ENCODE results near the gene AIFM2. TPM values are rescaled to one million over a fixed set of nuclear protein-coding genes. Genes with fewer than 3 reads are reported as not detected.
"Not testable (repeated sequence)": the region's sequence is repeated elsewhere in the genome, so short reads cannot be mapped to it uniquely, and the experiment has no call there.

Gene AIFM2
- total RNA-seq (2014; rRNA removed; shearing (Covaris generic)): 11.7 and 12.3 TPM in 2 replicates

DNA sequence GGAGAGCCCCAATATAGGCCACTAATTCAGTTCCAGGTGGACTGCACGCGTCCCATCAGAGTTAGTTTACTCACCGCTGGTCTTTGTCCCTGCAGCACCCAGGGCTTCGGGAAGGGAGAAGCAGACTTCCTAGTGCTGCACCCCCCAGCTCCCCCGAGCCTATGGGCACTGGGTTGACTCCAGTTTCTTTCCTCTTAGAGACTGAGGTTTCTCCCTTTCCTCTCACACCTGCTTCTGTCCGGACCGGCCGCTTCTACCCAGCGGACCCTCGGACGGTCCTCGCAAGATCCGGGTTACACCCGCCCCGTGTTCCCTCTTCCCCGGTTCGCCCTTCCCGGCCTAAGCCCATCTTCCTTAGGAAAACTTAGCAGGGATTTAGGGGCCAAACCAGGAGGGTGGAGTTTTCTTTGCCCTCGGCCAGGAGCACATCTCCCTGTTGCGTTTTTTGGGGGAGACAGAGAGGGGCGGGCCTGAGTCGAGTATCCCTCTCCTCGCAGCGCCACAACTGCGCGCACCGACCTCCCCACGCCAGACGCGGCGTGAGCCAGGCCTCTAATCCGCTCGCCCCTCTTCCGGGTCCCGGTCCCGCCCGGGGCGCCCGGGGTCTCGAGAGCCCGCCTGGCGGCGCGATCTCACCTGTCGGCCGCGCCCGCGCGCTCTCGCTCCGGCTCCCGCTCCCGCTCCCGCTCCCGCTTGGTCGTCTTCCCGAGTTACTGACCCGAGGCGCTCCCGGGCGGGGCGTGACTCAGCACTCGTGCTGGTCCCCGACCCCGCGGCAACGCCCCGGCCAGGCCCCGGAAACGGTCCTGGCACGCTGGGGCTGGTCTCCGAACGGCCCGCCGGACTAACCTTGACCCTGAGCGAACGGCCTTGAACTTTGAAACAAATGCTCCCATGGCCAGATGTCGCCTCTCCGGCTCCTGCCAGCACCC, at the start of gene AIFM2:
AIFM2 (minus strand) TSS at position 728 of the 932 bp plus-strand sequence. CDS start 8,741 bp downstream, outside the sequence.
- no peaks in the 10 kb centered on the region for H3K9me3 ChIP-seq (replicated peaks)
- peak; percentile 77 to 86 for DNase-seq (ENCODE audit: low read depth in 1 of 2, low spot score in 2 of 2)
- H3K4me1 ChIP-seq (replicated peaks): peaks cover 30% of the 10 kb centered on the region

DNA sequence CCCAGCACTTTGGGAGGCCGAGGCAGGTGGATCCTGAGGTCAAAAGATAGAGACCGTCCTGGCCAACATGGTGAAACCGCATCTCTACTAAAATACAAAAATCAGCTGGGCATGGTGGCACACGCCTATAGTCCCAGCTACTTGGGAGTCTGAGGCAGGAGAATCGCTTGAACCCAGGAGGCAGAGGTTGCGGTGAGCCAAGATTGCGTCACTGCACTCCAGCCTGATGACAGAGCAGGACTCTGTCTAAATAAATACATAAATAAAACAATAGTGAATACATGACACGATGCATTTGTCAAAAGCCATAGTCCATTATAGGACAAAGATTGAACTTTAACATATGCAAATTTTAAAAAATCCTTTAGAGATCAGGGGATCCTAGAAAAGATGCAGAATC, 46.6 kb upstream of the AIFM2 start:
- H3K36me3 ChIP-seq; DNase-seq (ENCODE audit: low read depth in 1 of 2, low spot score in 2 of 2); H3K4me3 ChIP-seq; H3K27ac ChIP-seq; H3K4me1 ChIP-seq (replicated peaks); H3K9me3 ChIP-seq (replicated peaks); H3K27me3 ChIP-seq (replicated peaks): not testable (repeated sequence)

More for the DNA sequence above, at the start of gene AIFM2:
- Histone ChIP-seq H3K4me3 (peak within 1 kb of the TSS; percentile 55), H3K27me3 (replicated peaks) (no peaks in the 10 kb centered on the region), H3K27ac (peak within 1 kb of the TSS; percentile 59), H3K36me3 (peaks cover 12% of the 10 kb centered on the region)

DNA sequence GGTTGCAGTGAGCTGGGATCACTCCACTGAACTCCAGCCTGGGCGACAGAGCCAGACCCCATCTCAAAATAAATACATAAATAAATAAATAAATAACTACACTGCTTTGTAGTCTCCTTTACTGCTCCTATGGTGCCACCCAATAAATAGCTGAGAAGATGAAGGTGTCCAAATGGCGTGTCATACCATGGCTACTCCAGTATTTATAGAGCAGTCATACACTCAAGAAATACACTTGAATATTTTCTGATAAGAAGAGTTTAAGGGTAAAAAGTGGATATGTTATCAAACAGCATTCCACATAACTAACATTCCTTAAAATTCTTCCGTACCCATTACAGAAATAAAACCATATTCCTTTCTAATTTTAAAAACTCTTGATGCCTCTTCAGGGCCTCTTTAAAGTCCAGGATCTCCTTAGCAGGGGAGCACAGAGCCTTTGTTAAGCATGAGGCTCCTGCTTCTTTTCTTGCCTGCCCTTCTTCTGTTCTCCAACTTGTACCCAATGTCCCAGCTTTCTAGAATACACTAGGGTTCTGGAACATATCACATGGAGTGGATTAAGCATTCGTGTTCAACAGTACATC, 45.6 kb upstream of the AIFM2 start:
- Histone ChIP-seq H3K27me3 (replicated peaks) (no peaks in the 10 kb centered on the region; the same call in 1 of the 2 replicates), H3K27ac (no peak overlapping the region), H3K36me3 (no peaks in the 10 kb centered on the region), H3K4me1 (replicated peaks) (peaks cover 6% of the 10 kb centered on the region), H3K4me3 (no peak overlapping the region), H3K9me3 (replicated peaks) (no peaks in the 10 kb centered on the region)
- DNase-seq (ENCODE audit: low read depth in 1 of 2, low spot score in 2 of 2): no peak

DNA sequence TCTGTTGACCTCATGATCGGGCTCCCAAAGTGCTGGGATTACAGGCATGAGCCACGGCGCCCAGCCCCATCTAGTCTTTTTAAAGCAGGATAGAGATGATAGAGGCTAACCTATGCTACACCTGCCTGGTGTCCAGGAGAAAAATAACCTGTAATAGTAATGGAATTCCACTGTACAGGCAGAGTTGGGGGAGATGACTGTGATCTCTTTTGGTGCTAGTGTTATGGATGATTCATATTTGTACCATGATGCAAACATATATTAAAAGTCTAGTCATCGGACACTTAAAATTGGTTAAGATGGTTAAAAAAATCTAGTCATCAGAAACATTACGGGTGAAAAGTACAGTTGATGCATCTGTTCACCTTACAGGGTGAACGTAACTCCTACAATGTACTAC, 43.8 kb upstream of the AIFM2 start:
- Histone ChIP-seq H3K4me1 (replicated peaks) (peaks cover 6% of the 10 kb centered on the region), H3K27me3 (replicated peaks) (no peaks in the 10 kb centered on the region; the same call in 1 of the 2 replicates), H3K27ac (no peak overlapping the region), H3K4me3 (no peak overlapping the region), H3K36me3 (no peaks in the 10 kb centered on the region), H3K9me3 (replicated peaks) (no peaks in the 10 kb centered on the region)
- DNase-seq (ENCODE audit: low read depth in 1 of 2, low spot score in 2 of 2): no peak

DNA sequence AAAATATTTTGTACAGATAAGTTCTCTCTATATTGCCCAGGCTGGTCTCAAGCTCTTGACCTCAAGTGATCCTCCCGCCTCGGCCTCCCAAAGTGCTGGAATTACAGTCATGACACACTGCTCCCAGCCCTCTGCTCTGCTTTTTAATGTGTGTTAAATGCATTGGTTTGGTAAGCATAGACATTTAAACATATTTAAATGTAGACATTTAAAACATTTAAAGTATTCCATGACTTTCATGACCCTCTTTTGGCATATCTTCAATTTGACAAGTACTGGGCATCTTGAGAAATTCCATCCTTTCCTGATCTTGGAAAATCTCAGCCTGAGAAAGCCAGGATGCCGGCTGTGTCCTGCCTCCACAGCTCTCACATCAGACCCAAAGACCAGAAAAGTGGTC, 42.9 kb upstream of the AIFM2 start:
- no peak overlapping the region for H3K4me3 ChIP-seq
- H3K9me3 ChIP-seq (replicated peaks): peaks cover 5% of the 10 kb centered on the region; the same call in 1 of the 2 replicates
- no peaks in the 10 kb centered on the region for H3K27me3 ChIP-seq (replicated peaks)
- H3K4me1 ChIP-seq (replicated peaks): peaks cover 6% of the 10 kb centered on the region
- no peaks in the 10 kb centered on the region for H3K36me3 ChIP-seq
- no peak for DNase-seq (ENCODE audit: low read depth in 1 of 2, low spot score in 2 of 2)
- no peak overlapping the region for H3K27ac ChIP-seq

DNA sequence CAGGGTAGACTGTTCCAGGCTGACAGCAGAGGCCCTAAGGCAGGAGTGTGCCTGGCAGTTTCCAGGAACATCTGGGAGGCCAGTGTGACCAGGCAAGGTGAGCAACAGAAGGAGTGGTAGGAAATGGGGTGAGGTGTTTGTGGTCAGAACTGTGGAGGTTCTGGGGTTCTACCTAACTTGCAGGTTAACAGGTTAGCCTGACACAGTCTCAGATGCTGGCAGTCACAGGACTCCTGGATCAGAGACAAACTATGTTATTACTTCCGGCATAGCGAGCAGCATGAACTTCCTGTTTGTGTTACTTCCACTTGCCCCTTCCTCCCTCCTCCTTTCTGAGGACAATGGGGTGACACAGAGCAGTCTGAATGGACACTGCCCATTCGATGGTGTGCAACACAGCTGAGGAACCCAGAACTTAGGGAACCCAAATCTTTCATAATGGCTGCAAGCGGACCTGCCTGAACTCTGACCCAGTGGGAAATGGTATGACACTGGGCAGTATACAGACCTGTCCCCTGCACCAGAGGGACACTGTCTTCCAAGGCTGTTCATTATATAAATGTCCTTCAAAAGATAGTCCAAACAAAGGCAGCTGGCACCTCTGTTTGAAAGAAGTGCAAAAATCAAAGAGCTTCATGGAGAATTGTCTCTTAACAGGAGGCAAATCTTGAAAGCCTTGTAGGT, 41.6 kb upstream of the AIFM2 start:
- H3K27me3 ChIP-seq (replicated peaks): no peaks in the 10 kb centered on the region
- peaks cover 6% of the 10 kb centered on the region; the same call in 1 of the 2 replicates for H3K36me3 ChIP-seq
- H3K9me3 ChIP-seq (replicated peaks): peaks cover 5% of the 10 kb centered on the region; the same call in 1 of the 2 replicates
- DNase-seq (ENCODE audit: low read depth in 1 of 2, low spot score in 2 of 2): no peak
- peaks cover 6% of the 10 kb centered on the region for H3K4me1 ChIP-seq (replicated peaks)
- no peak overlapping the region for H3K27ac ChIP-seq
- no peak overlapping the region for H3K4me3 ChIP-seq

DNA sequence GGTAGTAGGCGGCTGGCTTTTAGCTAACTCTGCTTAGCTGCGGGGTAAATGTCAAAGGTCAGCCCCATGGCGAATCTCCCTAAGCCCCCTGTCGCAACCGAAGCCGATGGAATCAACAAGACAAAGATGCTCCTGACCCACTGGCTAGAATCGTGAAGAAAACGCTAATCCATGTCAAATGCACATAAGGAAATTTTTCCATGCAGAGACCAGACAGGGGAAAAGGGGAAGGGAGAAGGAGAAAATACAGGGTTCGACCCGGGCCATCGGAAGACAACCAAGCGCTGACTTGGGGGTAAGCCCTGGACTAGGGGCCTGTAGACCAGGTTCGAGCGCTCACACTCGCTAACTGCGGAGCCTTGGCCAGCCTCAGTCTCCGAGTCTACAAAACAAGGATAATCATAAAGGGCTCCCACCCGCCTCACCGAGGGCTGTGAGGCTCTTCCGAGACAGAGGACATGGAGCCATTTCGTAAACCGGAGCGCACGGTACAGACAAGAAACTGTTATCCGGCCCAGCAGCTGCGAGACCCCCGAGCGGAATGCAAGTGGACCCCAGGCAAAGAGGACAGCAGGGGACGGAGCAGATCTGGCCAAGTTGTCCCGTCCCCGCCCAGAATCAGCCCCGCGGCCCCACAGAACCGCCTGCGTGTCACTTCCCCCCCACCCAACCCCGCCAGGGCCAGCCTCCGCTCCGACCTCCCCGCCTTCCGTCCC, 37.2 kb upstream of the AIFM2 start:
- peaks cover 38% of the 10 kb centered on the region for H3K36me3 ChIP-seq
- H3K27ac ChIP-seq: peak overlapping the region; percentile 60
- H3K4me3 ChIP-seq: peak overlapping the region; percentile 72
- peaks cover 5% of the 10 kb centered on the region; the same call in 1 of the 2 replicates for H3K9me3 ChIP-seq (replicated peaks)
- peaks cover 11% of the 10 kb centered on the region for H3K4me1 ChIP-seq (replicated peaks)
- peak in 1 of 2 experiments; percentile 34 for DNase-seq (ENCODE audit: low read depth in 1 of 2, low spot score in 2 of 2)
- no peaks in the 10 kb centered on the region for H3K27me3 ChIP-seq (replicated peaks)

DNA sequence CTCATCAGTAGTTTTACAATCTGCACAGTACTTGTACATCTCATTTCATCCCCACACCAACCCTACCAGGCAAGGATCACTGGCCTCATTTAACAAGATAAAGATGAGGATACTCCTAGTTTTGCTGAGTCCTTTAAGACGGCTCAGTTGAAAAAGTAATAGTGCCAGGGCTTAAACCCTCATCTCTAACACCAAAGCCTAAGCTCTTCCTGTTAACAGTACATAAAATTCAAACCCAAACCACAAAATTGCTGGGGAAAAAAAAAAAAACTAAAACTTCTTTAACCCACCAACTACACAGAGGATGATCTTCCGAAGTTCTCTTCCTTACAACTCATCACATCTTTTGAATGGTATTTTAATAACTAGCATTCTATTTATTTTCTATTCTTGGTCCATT, 36.4 kb upstream of the AIFM2 start:
- no peak overlapping the region for H3K27ac ChIP-seq
- H3K36me3 ChIP-seq: peaks cover 46% of the 10 kb centered on the region
- H3K4me1 ChIP-seq (replicated peaks): peaks cover 7% of the 10 kb centered on the region
- H3K9me3 ChIP-seq (replicated peaks): peaks cover 5% of the 10 kb centered on the region; the same call in 1 of the 2 replicates
- DNase-seq (ENCODE audit: low read depth in 1 of 2, low spot score in 2 of 2): no peak
- peak overlapping the region; percentile 72 for H3K4me3 ChIP-seq
- no peaks in the 10 kb centered on the region for H3K27me3 ChIP-seq (replicated peaks)

DNA sequence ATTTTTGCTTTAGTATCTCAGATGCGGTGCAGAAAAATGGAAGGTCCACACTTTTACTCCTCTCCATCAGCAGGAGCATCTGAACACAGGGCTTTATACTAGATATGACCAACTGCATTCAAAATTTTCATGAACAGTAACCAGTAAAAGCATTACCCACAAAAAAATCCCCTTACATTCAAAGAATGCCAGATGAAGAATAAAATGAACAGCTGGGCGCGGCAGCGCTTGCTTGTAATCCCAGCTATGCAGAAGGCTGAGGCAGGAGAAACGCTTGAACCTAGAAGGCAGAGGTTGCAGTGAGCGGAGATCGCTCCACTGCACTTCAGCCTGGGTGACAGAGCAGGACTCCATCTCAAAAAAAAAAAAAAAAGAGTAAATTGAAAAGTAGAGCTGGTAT, 34.6 kb upstream of the AIFM2 start:
- Histone ChIP-seq H3K9me3 (replicated peaks) (peaks cover 5% of the 10 kb centered on the region; the same call in 1 of the 2 replicates), H3K27ac (no peak overlapping the region)
- DNase-seq (ENCODE audit: low read depth in 1 of 2, low spot score in 2 of 2): no peak

DNA sequence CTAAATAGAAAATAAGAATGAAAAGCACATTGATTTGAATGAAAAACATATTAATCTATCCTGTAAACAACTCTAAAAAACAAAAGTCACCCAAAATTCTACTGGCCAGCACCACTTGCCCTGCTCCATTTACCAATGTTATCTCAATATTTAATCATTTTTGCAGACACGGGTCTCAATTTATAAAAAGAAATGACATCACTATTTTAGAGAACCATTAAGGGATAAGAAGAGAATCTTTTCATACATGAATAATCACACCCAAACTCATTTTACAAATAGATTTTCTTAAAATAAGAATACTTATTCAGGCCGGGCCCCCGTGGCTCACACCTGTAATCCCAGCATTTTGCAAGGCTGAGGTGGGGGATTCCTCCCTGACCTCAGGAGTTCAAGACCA, 33.8 kb upstream of the AIFM2 start:
- H3K36me3 ChIP-seq: peaks cover 69% of the 10 kb centered on the region
- H3K27ac ChIP-seq: no peak overlapping the region
- DNase-seq (ENCODE audit: low read depth in 1 of 2, low spot score in 2 of 2): no peak
- H3K9me3 ChIP-seq (replicated peaks): peaks cover 5% of the 10 kb centered on the region; the same call in 1 of the 2 replicates
- H3K27me3 ChIP-seq (replicated peaks): no peaks in the 10 kb centered on the region
- peaks cover 9% of the 10 kb centered on the region for H3K4me1 ChIP-seq (replicated peaks)
- H3K4me3 ChIP-seq: no peak overlapping the region

More for the DNA sequence above, 34.6 kb upstream of the AIFM2 start:
- H3K27me3 ChIP-seq (replicated peaks): no peaks in the 10 kb centered on the region
- H3K4me1 ChIP-seq (replicated peaks): peaks cover 9% of the 10 kb centered on the region
- peaks cover 62% of the 10 kb centered on the region for H3K36me3 ChIP-seq
- no peak overlapping the region for H3K4me3 ChIP-seq

DNA sequence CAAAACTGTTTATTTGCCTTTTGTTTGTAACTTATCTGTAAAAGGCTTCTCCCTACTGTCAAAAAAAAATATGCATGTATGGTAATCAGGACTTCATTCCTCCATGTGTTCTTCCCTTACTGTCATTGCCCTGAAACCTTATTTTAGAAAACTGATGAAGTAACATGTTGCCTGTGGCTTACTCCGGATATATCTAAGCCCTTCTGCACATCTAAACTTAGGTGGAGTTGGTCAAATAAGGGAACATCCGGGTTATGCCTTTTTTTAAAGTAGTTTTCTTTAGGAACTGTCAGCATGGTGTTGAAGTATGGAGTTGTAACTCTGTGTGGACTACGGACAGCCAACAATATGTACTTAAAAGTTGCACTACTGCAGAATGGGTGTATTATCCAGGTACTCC, 31.5 kb upstream of the AIFM2 start:
- no peak overlapping the region for H3K4me3 ChIP-seq
- H3K9me3 ChIP-seq (replicated peaks): no peaks in the 10 kb centered on the region
- H3K4me1 ChIP-seq (replicated peaks): peaks cover 9% of the 10 kb centered on the region
- H3K36me3 ChIP-seq: peaks cover 84% of the 10 kb centered on the region
- DNase-seq (ENCODE audit: low read depth in 1 of 2, low spot score in 2 of 2): no peak
- no peak overlapping the region for H3K27ac ChIP-seq
- H3K27me3 ChIP-seq (replicated peaks): no peaks in the 10 kb centered on the region

DNA sequence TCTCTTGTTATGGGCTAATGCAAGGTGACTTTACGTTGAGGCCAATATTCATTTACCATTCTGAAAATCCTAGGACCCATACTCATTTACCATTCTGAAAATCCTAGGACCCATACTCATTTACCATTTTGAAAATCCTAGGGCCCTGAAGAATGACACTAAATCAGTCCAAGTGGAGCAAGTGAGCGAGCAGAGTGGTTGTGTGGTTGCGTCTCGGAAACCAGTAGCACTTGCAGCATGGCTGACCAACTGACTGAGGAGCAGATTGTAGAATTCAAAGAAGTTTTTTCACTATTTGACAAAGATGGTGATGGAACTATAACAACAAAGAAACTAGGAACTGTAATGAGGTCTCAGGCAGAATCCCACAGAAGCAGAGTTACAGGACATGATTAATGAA, 30.8 kb upstream of the AIFM2 start:
- H3K27me3 ChIP-seq (replicated peaks): no peaks in the 10 kb centered on the region
- no peaks in the 10 kb centered on the region for H3K9me3 ChIP-seq (replicated peaks)
- peaks cover 4% of the 10 kb centered on the region; the same call in 1 of the 2 replicates for H3K4me1 ChIP-seq (replicated peaks)
- no peak overlapping the region for H3K27ac ChIP-seq
- no peak for DNase-seq (ENCODE audit: low read depth in 1 of 2, low spot score in 2 of 2)
- H3K36me3 ChIP-seq: peaks cover 90% of the 10 kb centered on the region
- H3K4me3 ChIP-seq: no peak overlapping the region

DNA sequence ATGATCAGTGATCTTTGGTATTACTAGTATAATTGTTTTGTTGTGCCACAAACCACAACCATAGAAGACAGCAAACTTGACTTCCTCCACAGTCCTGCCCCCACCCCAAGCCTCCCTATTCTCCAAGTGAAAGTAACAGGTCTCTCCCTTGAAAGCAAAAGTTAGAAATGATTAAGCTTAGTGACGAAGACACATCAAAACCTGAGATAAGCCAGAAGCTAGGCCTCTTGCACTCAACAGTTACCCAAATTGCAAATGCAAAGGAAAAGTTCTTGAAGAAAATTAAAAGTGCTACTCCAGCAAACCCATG, 30.2 kb upstream of the AIFM2 start:
- peaks cover 90% of the 10 kb centered on the region for H3K36me3 ChIP-seq
- no peak for DNase-seq (ENCODE audit: low read depth in 1 of 2, low spot score in 2 of 2)

More for the DNA sequence above, 30.2 kb upstream of the AIFM2 start:
- Histone ChIP-seq H3K9me3 (replicated peaks) (no peaks in the 10 kb centered on the region), H3K4me3 (no peak overlapping the region), H3K27ac (no peak overlapping the region), H3K27me3 (replicated peaks) (no peaks in the 10 kb centered on the region), H3K4me1 (replicated peaks) (peaks cover 4% of the 10 kb centered on the region; the same call in 1 of the 2 replicates)

Data from SJSA1 (cell line).